CD4-positive, alpha-beta T cell treated with Interferon gamma for 1 hour (primary cell): Measurements from ENCODE around the gene GADD45B.
A peak's percentile ranks its signal among the peaks of the same experiment; 100 is the strongest.

ENCODE experiments used
- DNase-seq: peaks from one replicate; pipeline ENCODE4 v3.0.0-alpha.2; 2020

Gene GADD45B, protein sequence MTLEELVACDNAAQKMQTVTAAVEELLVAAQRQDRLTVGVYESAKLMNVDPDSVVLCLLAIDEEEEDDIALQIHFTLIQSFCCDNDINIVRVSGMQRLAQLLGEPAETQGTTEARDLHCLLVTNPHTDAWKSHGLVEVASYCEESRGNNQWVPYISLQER

GRCh38 chr19:2475702-2476450 lies at the start of gene GADD45B:
Gene GADD45B, plus strand, starts transcription at chr19:2476127. Its CDS starts 232 bp downstream, at chr19:2476359.
- DNase-seq = peak; percentile 97

- DNase-seq = peak; percentile 16
Measured at GRCh38 chr19:2426611-2427428, 49.1 kb upstream of the GADD45B start.

- peak; percentile 95 for DNase-seq
Measured at GRCh38 chr19:2427429-2428320, 48.3 kb upstream of the GADD45B start, which contains the start of gene TIMM13. Gene TIMM13, minus strand, starts transcription at chr19:2427586. Its CDS starts 53 bp downstream, at chr19:2427533.

- DNase-seq = no peak
Measured at GRCh38 chr19:2428321-2428690, 47.6 kb upstream of the GADD45B start.

- DNase-seq = no peak
Measured at GRCh38 chr19:2428756-2429711, 46.9 kb upstream of the GADD45B start.

DNA sequence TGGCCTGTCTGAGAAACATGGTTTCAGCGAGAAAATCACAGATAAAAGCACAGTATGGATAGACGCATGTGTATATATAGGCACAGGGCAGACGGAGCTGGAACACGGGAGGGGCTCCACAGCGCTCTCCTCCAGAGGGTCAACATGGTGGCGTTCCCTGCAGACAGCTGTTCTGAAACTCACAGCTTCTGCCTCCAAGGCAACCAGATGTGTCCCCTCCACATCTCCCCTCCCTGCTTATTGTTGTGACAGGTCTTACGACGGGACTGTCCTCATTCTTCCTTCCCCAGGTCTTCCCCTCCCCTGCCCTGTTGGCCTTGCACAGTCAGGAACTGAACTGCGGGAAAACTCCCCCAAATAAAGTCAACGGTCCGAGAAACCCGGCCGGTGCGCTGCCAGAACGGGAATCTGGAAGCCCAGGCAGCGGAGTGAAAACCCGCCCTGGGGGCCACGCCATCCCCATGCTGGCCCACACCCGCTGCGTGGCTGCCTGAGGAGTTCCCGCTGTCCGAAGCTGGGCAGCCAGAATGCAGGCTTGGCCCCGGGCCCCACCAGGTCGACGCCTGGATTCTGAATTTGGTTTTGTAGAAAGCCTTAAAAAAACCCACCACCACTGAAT lies 45.9 kb upstream of the GADD45B start:
- no peak for DNase-seq

GRCh38 chr19:2431318-2432055 lies 44.4 kb upstream of the GADD45B start:
- DNase-seq = no peak

DNA sequence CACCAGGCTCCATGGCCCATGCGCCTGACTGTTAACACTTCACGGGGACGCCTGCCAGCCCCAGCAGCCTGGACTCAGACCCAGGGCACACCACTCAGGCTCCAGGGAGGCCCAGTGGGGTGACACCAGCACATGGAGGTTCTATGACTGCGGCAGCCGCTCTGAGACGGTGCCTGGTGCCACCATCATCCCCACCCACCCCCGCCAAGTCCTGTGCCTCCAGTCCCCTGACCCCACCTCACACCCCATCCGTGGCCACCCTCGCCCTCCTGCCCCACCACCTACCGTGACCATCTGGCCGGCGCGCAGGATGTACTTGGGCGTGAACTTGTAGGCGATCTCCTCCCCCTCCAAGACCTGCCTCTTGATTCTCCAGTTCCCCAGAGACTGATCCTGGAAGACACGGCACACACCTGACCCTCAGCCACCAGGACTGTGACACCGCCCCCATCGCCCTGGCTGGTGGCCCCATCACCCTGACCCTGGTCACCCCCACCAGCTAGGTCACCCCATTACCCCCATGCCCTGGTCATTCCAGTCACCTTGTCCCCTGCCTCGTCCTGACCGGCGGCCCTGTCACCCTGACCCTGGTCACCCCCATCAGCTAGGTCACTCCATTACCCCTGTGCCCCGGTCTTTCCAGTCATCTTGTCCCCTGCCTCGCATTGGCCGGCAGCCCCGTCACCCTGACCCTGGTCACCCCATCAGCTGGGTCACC lies 43.6 kb upstream of the GADD45B start:
- no peak for DNase-seq

DNA sequence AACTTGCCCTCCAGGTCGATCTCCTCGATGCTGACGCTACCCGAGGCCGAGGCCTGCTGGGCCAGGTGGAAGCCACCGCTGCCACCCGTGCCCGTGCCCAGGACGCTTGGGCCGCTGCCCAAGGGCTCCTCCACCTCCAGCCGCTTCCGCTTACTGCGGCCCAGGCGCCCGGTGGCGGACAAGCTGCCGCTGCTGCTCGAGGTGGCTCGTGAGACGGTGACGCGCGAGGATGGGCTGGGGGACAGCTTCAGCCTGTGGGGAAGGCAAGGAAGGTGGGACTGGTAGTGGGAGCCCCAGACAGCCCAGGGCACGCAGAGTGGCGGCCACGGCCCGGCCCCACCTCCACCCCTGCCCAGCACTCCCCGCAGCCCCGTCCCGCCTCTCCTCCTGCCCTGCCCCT lies 42.1 kb upstream of the GADD45B start:
- DNase-seq = no peak

DNA sequence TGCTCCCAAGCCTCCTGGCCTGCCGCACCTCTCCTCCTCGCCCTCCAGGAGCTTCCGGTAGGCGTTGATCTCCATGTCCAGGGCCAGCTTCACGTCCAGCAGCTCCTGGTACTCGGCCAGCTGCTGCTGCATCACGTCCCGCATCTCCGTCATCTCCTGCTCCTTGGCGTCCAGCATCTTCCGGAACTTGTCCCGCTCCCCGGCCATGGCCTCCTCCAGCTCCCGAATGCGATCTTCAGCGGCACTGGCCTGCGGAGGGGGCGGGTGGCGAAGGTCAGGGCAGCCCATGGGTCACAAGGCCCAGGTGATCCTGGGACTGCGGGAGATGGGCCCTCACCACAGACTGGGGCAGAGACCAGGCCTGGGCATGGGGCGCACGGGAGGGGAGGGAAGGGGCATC lies 41.7 kb upstream of the GADD45B start:
- DNase-seq = no peak

GRCh38 chr19:2434721-2435265 lies 41.1 kb upstream of the GADD45B start:
- DNase-seq = no peak

DNA sequence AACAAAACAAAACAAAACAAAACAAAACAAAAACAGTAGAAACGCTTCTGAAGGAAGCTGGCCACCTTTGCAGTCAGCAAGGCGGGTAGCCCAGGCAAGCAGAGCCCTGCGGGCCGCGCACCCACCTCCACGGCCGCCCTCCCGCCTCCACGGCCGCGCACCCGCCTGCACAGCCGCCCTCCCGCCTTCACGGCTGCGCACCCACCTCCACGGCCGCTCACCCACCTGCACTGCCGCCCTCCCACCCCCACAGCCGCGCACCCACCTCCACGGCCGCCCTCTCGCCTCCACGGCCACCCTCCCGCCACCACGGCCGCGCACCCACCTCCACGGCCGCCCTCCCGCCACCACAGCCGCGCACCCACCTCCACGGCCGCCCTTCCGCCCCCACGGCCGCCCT lies 39.5 kb upstream of the GADD45B start:
- DNase-seq = no peak

- DNase-seq = no peak
Measured at GRCh38 chr19:2436926-2437325, 39.0 kb upstream of the GADD45B start.

GRCh38 chr19:2438178-2438577 lies 37.7 kb upstream of the GADD45B start:
- no peak for DNase-seq

DNA sequence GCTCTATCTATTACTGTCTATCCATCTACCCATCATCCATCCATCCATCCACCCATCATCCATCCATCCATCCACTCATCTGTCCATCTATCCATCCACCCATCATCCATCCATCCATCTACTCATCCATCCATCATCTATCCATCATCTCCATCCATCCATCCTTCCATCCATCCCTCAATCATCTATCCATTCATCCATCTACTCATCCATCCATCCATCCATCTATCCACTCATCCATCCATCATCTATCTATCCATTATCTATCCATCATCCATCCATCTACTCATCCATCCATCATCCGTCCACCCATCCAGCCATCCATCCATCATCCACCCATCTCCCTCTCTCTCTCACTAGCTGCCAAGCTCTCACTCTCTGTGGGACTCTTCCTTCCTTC lies 35.4 kb upstream of the GADD45B start:
- no peak for DNase-seq

DNA sequence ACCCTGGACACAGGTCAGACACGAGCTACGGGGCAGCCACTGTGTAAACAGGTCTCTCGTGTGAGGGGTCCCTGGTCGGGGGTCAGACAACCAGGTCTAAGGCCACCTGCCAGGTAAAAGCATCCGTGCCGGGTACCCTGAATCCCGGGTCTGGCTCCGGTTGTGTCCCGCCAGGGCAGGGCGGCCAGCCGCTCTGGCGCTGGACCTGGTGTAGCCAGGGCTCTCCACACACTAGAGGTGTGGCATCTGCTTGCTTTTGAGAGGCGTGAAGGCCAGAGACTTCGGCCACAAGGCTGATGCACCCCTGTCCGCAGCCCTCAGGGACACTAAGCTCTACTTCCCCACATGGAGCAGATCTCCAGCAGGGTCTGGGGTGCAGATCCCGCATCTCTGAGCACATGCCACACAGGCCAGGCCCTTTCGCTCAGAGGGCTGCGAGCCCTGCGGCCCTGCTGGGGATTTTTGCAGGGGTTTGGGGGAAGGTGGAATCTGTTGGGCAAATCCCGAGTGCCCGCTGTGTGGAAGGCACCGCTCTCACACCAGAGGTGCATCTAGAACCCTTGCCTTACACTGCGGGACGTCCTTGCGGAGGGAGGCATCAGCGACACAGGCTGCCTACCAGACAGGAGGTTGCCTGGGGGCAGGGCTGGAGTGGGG lies 34.7 kb upstream of the GADD45B start:
- no peak for DNase-seq

- no peak for DNase-seq
Measured at GRCh38 chr19:2443116-2443784, 32.7 kb upstream of the GADD45B start.

DNA sequence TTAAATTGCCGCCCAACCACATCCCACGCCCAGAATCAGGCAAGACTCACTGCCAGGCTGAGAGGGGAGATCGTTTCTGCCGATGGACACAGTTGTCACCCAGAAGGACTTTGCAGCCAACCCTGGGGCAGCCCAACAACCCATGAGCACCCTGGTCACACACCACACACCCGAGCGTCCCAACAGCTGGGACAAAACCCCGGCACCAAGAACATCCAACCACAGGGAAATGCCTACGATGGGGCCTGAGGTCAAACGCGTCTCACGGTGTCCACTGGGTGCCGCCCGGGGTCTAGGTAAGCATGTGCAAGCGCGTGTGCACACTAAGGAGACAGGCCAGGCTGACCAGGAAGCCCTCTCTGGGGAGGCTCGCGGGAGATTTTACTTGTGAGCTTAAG lies 32.1 kb upstream of the GADD45B start:
- DNase-seq = no peak
